ENCODE measurements around the gene AP3S2. TPM values are rescaled to one million over a fixed set of nuclear protein-coding genes. Genes with fewer than 3 reads are reported as not detected.

AP3S2 gene
- 46.8 and 75.0 TPM in 2 replicates for total RNA-seq

DNA sequence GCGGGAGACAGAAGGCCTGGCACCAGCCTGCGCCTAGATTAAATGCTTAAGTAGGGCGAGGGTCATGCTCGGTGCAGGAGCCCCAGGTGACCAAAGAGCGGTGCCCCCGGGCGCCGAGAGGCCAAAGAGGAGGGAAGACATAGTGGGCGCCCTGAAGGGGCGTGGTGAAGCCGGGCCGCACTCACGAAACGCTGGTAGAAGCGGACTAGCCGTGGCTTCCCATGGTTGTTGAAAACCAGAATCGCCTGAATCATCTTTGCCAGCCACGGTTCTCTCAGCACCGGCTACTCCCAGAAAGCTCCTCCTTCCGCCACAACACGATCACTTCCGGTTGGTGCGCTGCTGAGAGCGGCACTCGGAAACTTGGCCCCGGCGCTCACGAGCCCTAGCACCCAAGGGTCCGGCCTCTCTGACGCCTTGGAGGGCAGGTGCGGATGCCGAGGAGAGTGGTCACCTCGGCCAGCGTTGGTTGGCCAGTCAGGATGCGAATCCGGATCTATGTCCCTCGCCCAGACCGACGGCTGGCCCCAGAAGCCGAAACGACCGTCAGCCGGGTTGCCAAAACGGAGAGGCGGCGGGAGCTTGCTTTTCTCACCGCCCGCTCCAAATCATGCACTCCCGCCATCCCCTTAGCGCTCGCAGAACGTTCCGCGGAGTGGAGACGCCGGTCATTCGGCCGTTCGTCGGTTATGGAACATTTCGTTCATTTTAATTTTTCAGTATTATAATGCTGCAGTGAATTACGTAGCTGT lies at the start of gene AP3S2:
TSS of gene AP3S2 (minus strand) at position 299 of the 752 bp plus-strand sequence. CDS start at position 254, 45 bp downstream.

DNA sequence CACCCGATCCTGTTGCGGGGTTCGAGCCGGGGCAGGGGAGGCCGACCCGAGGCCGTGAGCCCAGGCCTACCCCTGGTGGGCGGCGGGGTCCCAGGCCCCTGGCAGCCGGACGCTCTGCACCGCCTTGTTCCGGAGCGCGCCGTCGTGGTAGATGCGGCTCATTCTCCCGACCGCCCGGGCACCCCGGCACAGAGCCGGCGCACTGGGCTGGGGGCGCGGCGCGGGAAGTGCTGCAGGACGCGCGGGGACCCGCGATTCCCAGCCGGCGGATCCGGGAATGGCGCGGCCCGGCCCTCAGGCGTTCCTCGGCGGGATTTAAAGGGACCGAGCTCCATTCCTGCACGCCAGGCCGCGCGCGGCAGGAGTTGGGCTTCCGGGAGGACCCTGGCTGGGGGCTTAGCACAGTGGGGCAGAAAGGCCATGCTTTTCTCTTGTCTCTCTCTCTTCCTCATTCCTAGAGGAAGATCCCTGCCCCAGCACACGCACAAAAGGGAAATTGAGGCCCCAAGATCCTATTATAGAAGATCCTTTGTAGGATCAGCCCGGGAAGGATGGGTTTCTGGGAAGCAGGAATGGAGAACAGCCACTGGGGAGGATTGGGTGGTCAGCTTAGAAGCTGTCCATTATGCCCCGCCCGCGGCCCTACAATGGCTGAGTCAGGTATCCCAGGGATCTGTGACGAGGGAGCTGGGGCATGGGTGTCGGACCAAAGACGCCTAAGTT lies 19.0 kb upstream of the AP3S2 start, which contains the start of gene ARPIN:
TSS of gene ARPIN (minus strand) at position 279 of the 723 bp plus-strand sequence. CDS start at position 162, 117 bp downstream.

Other genes starting within 250 kb of the AP3S2 start
- 11.3 and 15.7 TPM in 2 replicates for gene KIF7, start 238.5 kb downstream of the AP3S2 start, total RNA-seq
- under 0.01 and 0.28 TPM in 2 replicates for gene PLIN1, start 214.6 kb downstream of the AP3S2 start, total RNA-seq
- gene PEX11A, start 203.2 kb downstream of the AP3S2 start, total RNA-seq, result 2.9 and 8.2 TPM in 2 replicates
- under 0.01 TPM in 1 of 2 replicates, not detected in the other for gene WDR93, start 203.2 kb downstream of the AP3S2 start, total RNA-seq
- gene MESP1, start 142.7 kb downstream of the AP3S2 start, total RNA-seq, result 0.19 and 0.28 TPM in 2 replicates
- 0.56 and 0.77 TPM in 2 replicates for gene MESP2, start 117.7 kb downstream of the AP3S2 start, total RNA-seq
- 24.0 and 42.4 TPM in 2 replicates for gene ANPEP, start 79.1 kb downstream of the AP3S2 start, total RNA-seq
- 7.6 and 11.3 TPM in 2 replicates for gene ARPIN, start 19.0 kb upstream of the AP3S2 start, total RNA-seq
- 5.1 and 11.3 TPM in 2 replicates for gene ZNF710, start 107.3 kb upstream of the AP3S2 start, total RNA-seq
- gene IDH2, start 208.5 kb upstream of the AP3S2 start, total RNA-seq, result 35.2 and 51.6 TPM in 2 replicates